Glutamatergic neuron (in vitro differentiated cells): ENCODE results near the gene MSI1. TPM values are rescaled to one million over a fixed set of nuclear protein-coding genes. Genes with fewer than 3 reads are reported as not detected.

ENCODE experiments used
- DNase-seq: peaks from one replicate; pipeline ENCODE4 v3.0.0; 2022
- H3K27ac Mint-ChIP-seq: one replicate; pipeline ENCODE4 v1.8.0; 2020; ENCODE audit warnings: mild to moderate bottlenecking, mixed read lengths, inconsistent platforms; ENCODE audit not compliant: unreplicated experiment
- H3K27me3 Mint-ChIP-seq: one replicate; pipeline ENCODE4 v1.8.0; 2020; ENCODE audit warnings: mild to moderate bottlenecking, moderate library complexity, mixed read lengths, inconsistent platforms; ENCODE audit not compliant: unreplicated experiment
- H3K36me3 Mint-ChIP-seq: one replicate; pipeline ENCODE4 v1.8.0; 2020; ENCODE audit warnings: mild to moderate bottlenecking, mixed read lengths, inconsistent platforms; ENCODE audit not compliant: unreplicated experiment
- H3K4me1 Mint-ChIP-seq: one replicate; pipeline ENCODE4 v1.8.0; 2020; ENCODE audit warnings: mild to moderate bottlenecking, low read depth, mixed read lengths, inconsistent platforms; ENCODE audit not compliant: unreplicated experiment
- H3K4me3 Mint-ChIP-seq: one replicate; pipeline ENCODE4 v1.8.0; 2020; ENCODE audit warnings: mild to moderate bottlenecking, mixed read lengths, inconsistent platforms; ENCODE audit not compliant: unreplicated experiment
- H3K9me3 Mint-ChIP-seq: one replicate; pipeline ENCODE4 v1.8.0; 2020; ENCODE audit warnings: mild to moderate bottlenecking, moderate library complexity, mixed read lengths, inconsistent platforms; ENCODE audit not compliant: unreplicated experiment
- total RNA-seq: library from RNA; stranded (reverse); fragmentation: NEBNext Ultra II Directional; extraction: Animal tissue kit (Norgen Biotek cat#: 25700); gene quantifications from one replicate; pipeline ENCODE4 v1.2.1, GENCODE V29; 2021; ENCODE audit not compliant: unreplicated experiment
- TF ChIP-seq, protein P1 (sequence below): fragments of 200-600 bp; sonication (generic); IDR thresholded peaks from one replicate; pipeline ENCODE4 v1.5.0; 2021; ENCODE audit not compliant: partially characterized antibody, unreplicated experiment

MSI1 gene
- total RNA-seq, 1 donor from 2014 or later = 229 TPM

- Mint-ChIP-seq H3K27ac (no peak within 1 kb of the TSS), H3K4me1 (no peaks in the 10 kb centered on the region), H3K9me3 (peaks cover 5% of the 10 kb centered on the region), H3K36me3 (no peaks in the 10 kb centered on the region), H3K4me3 (no peak within 1 kb of the TSS), H3K27me3 (peaks cover 5% of the 10 kb centered on the region)
- DNase-seq = peak; percentile 50
- TF ChIP-seq, protein P1, sequence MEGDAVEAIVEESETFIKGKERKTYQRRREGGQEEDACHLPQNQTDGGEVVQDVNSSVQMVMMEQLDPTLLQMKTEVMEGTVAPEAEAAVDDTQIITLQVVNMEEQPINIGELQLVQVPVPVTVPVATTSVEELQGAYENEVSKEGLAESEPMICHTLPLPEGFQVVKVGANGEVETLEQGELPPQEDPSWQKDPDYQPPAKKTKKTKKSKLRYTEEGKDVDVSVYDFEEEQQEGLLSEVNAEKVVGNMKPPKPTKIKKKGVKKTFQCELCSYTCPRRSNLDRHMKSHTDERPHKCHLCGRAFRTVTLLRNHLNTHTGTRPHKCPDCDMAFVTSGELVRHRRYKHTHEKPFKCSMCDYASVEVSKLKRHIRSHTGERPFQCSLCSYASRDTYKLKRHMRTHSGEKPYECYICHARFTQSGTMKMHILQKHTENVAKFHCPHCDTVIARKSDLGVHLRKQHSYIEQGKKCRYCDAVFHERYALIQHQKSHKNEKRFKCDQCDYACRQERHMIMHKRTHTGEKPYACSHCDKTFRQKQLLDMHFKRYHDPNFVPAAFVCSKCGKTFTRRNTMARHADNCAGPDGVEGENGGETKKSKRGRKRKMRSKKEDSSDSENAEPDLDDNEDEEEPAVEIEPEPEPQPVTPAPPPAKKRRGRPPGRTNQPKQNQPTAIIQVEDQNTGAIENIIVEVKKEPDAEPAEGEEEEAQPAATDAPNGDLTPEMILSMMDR = no peak
Observed at GRCh38 chr12:120292661-120293531, 76.1 kb downstream of the MSI1 start, which contains the start of gene RNU4-1. Gene RNU4-1 (minus strand): TSS chr12:120293237.

- TF ChIP-seq, protein P1 = no peak
- Mint-ChIP-seq H3K27ac (no peak overlapping the region), H3K9me3 (peaks cover 3% of the 10 kb centered on the region), H3K4me1 (peaks cover 1% of the 10 kb centered on the region), H3K27me3 (peaks cover 5% of the 10 kb centered on the region), H3K36me3 (no peaks in the 10 kb centered on the region), H3K4me3 (no peak overlapping the region)
- no peak for DNase-seq
Observed at GRCh38 chr12:120292411-120292660, 76.6 kb downstream of the MSI1 start.

Other genes starting within 250 kb of the MSI1 start
- 173 TPM for gene GCN1, start 174.4 kb downstream of the MSI1 start, total RNA-seq
- 1,238 TPM for gene RPLP0, start 168.1 kb downstream of the MSI1 start, total RNA-seq
- 39.5 TPM for gene PXN, start 103.4 kb downstream of the MSI1 start, total RNA-seq
- 8,083 TPM for gene RNU4-2, start 77.3 kb downstream of the MSI1 start, total RNA-seq
- gene RNU4-1, start 75.9 kb downstream of the MSI1 start, total RNA-seq = 5,722 TPM
- gene SIRT4, start 66.8 kb downstream of the MSI1 start, total RNA-seq = 3.8 TPM
- not detected for gene PLA2G1B, start 41.4 kb downstream of the MSI1 start, total RNA-seq
- gene COX6A1, start 68.9 kb upstream of the MSI1 start, total RNA-seq = 405 TPM
- gene TRIAP1, start 77.2 kb upstream of the MSI1 start, total RNA-seq = 25.2 TPM
- 16.8 TPM for gene GATC, start 77.3 kb upstream of the MSI1 start, total RNA-seq
- gene SRSF9, start 100.6 kb upstream of the MSI1 start, total RNA-seq = 210 TPM
- 403 TPM for gene DYNLL1, start 126.9 kb upstream of the MSI1 start, total RNA-seq
- 32.0 TPM for gene COQ5, start 160.0 kb upstream of the MSI1 start, total RNA-seq
- gene RNF10, start 165.2 kb upstream of the MSI1 start, total RNA-seq = 188 TPM
- 29.2 TPM for gene POP5, start 212.2 kb upstream of the MSI1 start, total RNA-seq